NCI-H187 (cell line): Measurements from ENCODE around the gene MAP3K15.

Source experiments
- DNase-seq, 2 experiments: peaks; one replicate each; lab custom pipeline; 2025; lab: John Stamatoyannopoulos, UW

The MAP3K15 gene

GRCh38 chrX:19389227-19389845 is 126.0 kb downstream of the MAP3K15 start:
- DNase-seq, result no peak

- no peak for DNase-seq
These were observed 126.6 kb downstream of the MAP3K15 start for GRCh38 chrX:19388741-19389140.

DNA sequence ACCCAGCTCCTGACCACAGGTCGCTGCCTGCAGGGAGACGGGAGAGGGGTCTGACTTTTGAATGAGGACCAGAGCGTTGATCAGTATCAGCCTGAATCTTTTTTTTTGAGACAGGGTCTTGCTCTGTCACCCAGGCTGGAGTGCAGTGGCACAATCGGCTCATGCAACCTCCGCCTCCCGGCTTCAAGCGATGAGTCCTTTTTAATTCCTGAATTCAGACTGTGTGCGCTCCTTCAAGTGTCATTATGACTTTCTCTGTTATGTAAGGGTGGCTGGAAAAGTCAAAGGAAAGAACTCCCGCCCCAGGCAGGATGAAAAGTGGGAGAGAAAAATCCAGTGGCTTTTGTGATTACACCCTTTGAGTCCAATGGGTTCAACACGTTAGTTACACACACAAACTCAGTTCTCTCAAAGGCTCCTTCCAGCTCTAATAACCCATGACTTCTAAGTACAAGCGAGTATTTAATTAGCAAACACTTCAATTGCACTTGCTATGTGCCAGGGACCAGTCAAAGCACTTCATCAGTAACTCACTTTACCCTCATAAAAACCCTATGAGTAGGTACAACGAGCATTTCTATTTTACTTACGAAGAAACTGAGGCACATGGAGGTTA is 127.1 kb downstream of the MAP3K15 start:
- DNase-seq, result peak; percentile 37 to 49

- no peak for DNase-seq
These were observed 128.6 kb downstream of the MAP3K15 start for GRCh38 chrX:19386679-19387078.

DNA sequence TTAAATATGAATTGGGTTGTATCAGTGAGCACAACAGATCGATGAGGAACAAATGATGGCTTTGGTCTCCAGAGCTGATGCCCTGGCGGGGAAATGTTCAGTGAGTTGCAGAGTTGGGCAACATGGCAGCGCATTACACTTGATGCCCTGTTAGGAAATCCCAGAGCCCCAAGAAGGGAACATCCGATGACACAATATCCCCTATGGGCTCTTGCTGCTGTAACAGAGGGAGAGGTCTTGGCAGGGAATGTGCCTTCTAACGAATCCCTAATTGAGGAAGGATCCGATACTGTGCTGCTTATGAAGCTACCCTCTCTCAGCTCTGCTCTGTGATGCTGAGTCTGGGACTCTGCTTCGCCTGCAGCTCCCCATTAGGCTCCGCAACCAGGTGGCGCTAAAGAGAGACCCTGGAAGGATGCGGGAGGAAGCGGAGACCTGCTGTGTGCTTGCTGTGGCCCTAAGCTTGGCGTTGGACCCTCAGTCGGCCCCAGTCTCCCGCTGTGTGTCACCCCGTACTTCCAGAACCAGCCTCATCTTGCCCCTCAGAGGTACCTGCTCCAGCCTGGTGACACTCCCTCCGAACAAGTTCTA is 132.7 kb downstream of the MAP3K15 start:
- peak in 1 of 2 experiments; percentile 31 for DNase-seq

DNA sequence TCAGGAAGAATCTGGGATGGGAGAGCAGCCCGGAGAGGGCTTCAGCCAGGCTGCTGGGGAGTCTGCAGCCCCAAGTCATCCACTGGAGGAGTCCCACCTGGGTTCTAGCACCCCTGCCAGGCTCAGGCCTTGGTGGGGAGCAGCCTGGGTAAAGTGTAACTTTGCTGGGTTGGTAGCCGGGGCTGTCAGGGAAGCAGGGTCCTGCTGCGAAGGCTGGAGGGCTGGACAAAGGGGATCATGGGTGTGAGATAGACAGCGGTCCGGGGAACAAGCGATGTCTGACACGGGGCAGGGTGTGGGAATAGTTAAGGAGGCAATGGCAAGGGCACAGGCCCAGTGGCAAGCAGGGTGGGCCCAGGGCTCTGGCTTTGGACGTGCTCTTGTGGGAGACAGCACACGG is 134.0 kb downstream of the MAP3K15 start:
- no peak for DNase-seq

- DNase-seq, result no peak
These were observed 137.5 kb downstream of the MAP3K15 start for GRCh38 chrX:19377799-19378198.

DNA sequence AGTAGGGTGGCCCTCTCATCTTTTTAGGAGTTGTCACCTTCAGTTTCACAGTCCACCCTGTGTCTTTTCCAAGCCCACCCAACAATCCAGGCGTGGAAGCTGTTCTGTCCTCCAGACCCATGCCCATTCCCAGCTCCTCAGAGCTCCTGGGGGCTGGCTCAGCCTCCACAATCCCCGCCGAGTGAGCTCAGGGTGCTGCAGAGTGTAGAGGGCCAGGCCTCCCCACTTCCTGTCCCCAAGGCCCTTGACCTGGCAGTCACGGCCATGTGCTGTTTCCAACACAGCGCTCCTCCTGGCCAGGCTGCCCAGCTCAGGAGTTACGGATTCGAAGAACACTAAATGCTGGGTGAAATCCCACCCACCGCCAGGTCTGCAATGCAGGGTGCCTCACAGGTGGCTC is 139.8 kb downstream of the MAP3K15 start:
- no peak for DNase-seq

GRCh38 chrX:19373351-19373891 is 141.9 kb downstream of the MAP3K15 start:
- no peak for DNase-seq

- no peak for DNase-seq
These were observed 142.6 kb downstream of the MAP3K15 start for GRCh38 chrX:19372547-19373331.

GRCh38 chrX:19372170-19372546 is 143.2 kb downstream of the MAP3K15 start:
- DNase-seq, result peak; percentile 7 to 10

DNA sequence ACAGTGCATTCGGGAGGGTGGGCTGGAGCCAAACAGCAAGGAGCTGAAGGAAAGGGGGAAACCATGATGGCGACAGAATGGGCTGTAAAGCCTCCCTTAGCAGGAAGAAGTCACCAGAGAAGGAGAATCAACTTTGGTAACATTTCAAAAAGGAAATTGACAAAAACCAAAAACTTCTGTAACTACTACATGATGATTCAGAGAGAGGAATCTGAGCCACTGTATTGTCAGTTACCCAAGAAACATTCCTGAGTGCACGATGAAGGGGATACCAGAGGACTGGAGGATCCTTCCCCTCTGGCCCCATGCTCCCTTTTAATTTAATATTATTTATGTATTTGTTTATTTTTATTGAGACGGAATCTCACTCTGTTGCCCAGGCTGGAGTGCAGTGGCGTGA is 145.2 kb downstream of the MAP3K15 start:
- no peak for DNase-seq

DNA sequence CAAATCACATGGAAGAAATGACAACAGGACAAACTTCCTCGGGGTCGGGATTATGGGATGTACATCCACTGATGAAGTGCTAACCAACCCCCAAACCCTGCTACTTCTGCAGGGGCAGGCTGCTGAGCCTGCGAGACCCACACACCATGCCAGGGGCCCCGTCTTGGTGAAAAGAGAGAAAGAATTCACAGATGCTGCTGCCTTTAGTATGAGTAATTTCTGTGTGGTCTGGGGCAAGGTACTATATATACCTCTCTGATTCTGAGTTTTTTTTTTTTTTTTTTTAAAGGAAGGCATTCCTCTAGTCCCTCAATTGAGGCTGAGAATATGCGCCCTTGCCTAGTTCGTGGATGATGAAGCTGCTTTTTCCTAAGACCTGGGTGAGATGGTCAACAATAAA is 146.7 kb downstream of the MAP3K15 start:
- DNase-seq, result no peak

DNA sequence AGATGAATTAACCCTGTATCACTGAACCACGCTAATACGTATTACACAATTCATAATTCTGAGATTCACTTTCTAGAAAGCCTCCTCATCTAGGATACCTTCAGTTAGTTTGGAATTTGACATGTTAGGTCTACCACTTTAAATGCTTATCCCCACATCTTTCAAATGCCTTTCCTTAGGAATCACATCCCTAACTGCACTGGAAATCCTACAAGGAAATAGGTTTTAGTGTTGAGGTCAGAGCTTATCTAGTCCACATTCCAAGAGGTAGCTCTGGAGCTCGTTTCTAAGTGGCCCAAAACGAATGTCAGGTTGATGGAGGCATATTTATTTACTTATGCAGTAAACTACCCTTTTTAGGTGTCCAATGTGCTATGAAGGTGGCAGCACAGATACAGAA is 153.6 kb downstream of the MAP3K15 start:
- no peak for DNase-seq

- no peak for DNase-seq
These were observed 154.4 kb downstream of the MAP3K15 start for GRCh38 chrX:19360903-19361302.

GRCh38 chrX:19358521-19358920 is 156.8 kb downstream of the MAP3K15 start:
- no peak for DNase-seq

GRCh38 chrX:19354625-19355024 is 160.7 kb downstream of the MAP3K15 start:
- DNase-seq, result no peak

- no peak for DNase-seq
These were observed 164.3 kb downstream of the MAP3K15 start for GRCh38 chrX:19350941-19351384.

DNA sequence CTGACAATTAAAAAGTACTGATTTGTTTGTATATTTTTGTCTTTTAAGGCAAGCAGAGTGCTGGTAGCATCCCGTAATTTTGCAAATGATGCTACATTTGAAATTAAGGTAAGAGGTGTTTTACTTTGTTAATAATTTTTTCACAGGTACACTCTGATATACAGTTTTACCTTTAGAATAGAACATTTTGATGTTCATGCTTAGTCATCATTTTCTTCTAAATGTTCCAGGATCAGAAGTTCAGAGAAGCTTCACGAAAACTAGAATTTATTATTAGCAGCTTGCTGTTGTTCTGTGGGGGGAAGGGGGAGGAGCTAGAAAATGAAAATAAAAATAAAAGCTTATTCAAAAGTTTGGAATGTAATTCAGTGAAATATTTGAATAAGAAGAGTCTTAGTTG is 166.0 kb downstream of the MAP3K15 start:
- no peak for DNase-seq

GRCh38 chrX:19347916-19348315 is 167.4 kb downstream of the MAP3K15 start:
- DNase-seq, result no peak

DNA sequence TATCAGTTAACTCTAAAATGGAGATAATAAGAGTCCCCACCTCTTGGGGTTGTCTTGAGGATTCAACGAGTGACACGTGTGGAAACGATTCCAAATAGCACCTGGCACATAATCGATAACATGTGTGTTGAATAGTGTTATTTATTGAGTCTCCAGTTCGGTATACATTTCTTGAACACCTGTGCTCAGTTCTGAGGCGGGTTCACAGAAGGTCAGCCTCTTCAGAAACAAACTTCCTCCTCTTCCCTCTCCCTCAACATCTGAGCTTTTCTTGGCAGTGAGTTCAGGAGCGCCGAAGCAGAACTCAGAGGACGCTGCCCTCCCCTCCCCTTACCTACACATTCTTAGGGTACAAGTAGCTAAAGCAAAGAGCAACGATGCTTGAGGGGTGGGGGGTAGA is 170.6 kb downstream of the MAP3K15 start:
- DNase-seq, result no peak
